MCF 10A (cell line): ENCODE measurements around the gene SYNE3. TPM values are rescaled to one million over a fixed set of nuclear protein-coding genes. Genes with fewer than 3 reads are reported as not detected.

Experiments used
- BruUV-seq: library from RNA; stranded (reverse); fragments of 400-500 nt; replicated peaks from 2 replicates; lab custom pipeline; 2021; lab: Mats Ljungman, UMichigan
- CTCF ChIA-PET: fragments of 300-600 bp; sonication (Branson Sonifier 250); formaldehyde crosslinking; extraction: SDS; loops from one replicate; lab custom pipeline; 2021; ENCODE audit warnings: antibody characterized with exemption, inconsistent platforms; lab: Yijun Ruan, JAX
- POLR2A ChIA-PET: fragments of 300-600, 350-650 bp; sonication (Branson Sonifier 250); formaldehyde crosslinking; extraction: SDS; loops from one replicate; lab custom pipeline; 2020; ENCODE audit warnings: antibody characterized with exemption, inconsistent platforms; lab: Yijun Ruan, JAX
- DNase-seq: peaks from one replicate; pipeline ENCODE4 v3.0.0-alpha.2; 2018; ENCODE audit not compliant: unreplicated experiment
- H3K27ac Mint-ChIP-seq: one replicate; pipeline ENCODE4 v1.8.0; 2022; ENCODE audit warnings: mild to moderate bottlenecking, low read depth, mixed read lengths; ENCODE audit not compliant: unreplicated experiment
- H3K27me3 Mint-ChIP-seq: one replicate; pipeline ENCODE4 v1.8.0; 2022; ENCODE audit warnings: mixed read lengths; ENCODE audit not compliant: insufficient read depth, unreplicated experiment
- H3K36me3 Mint-ChIP-seq: one replicate; pipeline ENCODE4 v1.8.0; 2022; ENCODE audit warnings: mild to moderate bottlenecking, moderate library complexity, mixed read lengths; ENCODE audit not compliant: insufficient read depth, unreplicated experiment
- H3K4me1 Mint-ChIP-seq: one replicate; pipeline ENCODE4 v1.8.0; 2022; ENCODE audit warnings: mixed read lengths; ENCODE audit not compliant: insufficient read depth, unreplicated experiment
- H3K4me3 Mint-ChIP-seq: one replicate; pipeline ENCODE4 v1.8.0; 2022; ENCODE audit warnings: mild to moderate bottlenecking, moderate library complexity, mixed read lengths; ENCODE audit not compliant: unreplicated experiment
- H3K9me3 Mint-ChIP-seq: one replicate; pipeline ENCODE4 v1.8.0; 2022; ENCODE audit warnings: mixed read lengths; ENCODE audit not compliant: unreplicated experiment
- CTCF ChIP-seq: fragments of 200-600 bp; IDR thresholded peaks from one replicate; pipeline ENCODE4 v1.8.0; 2022; ENCODE audit warnings: antibody characterized with exemption, mild to moderate bottlenecking; ENCODE audit not compliant: unreplicated experiment
- intact Hi-C: fragments of 100-400 bp; cut with micrococcal nuclease; formaldehyde crosslinking; loops from 2 replicates; pipeline ENCODE4 v1.14.1; 2022
- total RNA-seq: library from RNA; stranded (reverse); gene quantifications from 2 replicates; pipeline ENCODE4 v1.2.3, GENCODE V29; 2022

SYNE3 gene
- total RNA-seq, 1 experiment from 2014 or later, result 9.5 TPM

GRCh38 chr14:95480109-95480886 lies 36.2 kb downstream of the SYNE3 start:
- Mint-ChIP-seq H3K36me3 (no peaks in the 10 kb centered on the region), H3K27me3 (no peaks in the 10 kb centered on the region), H3K27ac (peak overlapping the region; percentile 3), H3K4me1 (peaks cover 31% of the 10 kb centered on the region), H3K9me3 (no peaks in the 10 kb centered on the region), H3K4me3 (no peak overlapping the region)
- BruUV-seq, result no TSS peak
- peak; percentile 66 for DNase-seq
- TF ChIP-seq CTCF, result no peak
- intact Hi-C loops, result no loop called here
- ChIA-PET POLR2A (interaction anchor here (1.1 kb wide), 1 partner anchor 15 kb away, joined by 3 read pairs; no protein-coding TSS in a partner anchor), CTCF (no interaction called here)

- no peaks in the 10 kb centered on the region for H3K9me3 Mint-ChIP-seq
- H3K36me3 Mint-ChIP-seq, result no peaks in the 10 kb centered on the region
- ChIA-PET CTCF (no interaction called here), POLR2A (interaction anchor here (0.6 kb wide), 1 partner anchor 25 kb away, joined by 3 read pairs; no protein-coding TSS in a partner anchor)
- H3K4me3 Mint-ChIP-seq, result no peak overlapping the region
- DNase-seq, result no peak
- TF ChIP-seq CTCF, result no peak
- peaks cover 30% of the 10 kb centered on the region for H3K4me1 Mint-ChIP-seq
- no peaks in the 10 kb centered on the region for H3K27me3 Mint-ChIP-seq
- H3K27ac Mint-ChIP-seq, result peak overlapping the region; percentile 3
- intact Hi-C loops, result no loop called here
- no TSS peak for BruUV-seq
Measured at GRCh38 chr14:95479494-95479893, 37.0 kb downstream of the SYNE3 start.

GRCh38 chr14:95478818-95479217 lies 37.6 kb downstream of the SYNE3 start:
- Mint-ChIP-seq H3K9me3 (no peaks in the 10 kb centered on the region), H3K36me3 (no peaks in the 10 kb centered on the region), H3K4me1 (peaks cover 24% of the 10 kb centered on the region), H3K27me3 (no peaks in the 10 kb centered on the region), H3K27ac (no peak overlapping the region), H3K4me3 (no peak overlapping the region)
- TF ChIP-seq CTCF, result no peak
- intact Hi-C loops, result no loop called here
- POLR2A ChIA-PET, result interaction anchor here (0.6 to 1.5 kb wide), 3 partner anchors 15 to 26 kb away, joined by 3 to 5 read pairs (median 3); no protein-coding TSS in a partner anchor
- no peak for DNase-seq
- no TSS peak for BruUV-seq
- CTCF ChIA-PET, result interaction anchor here (0.6 to 1.3 kb wide), 2 partner anchors 30 to 334 kb away, joined by 4 to 6 read pairs; no protein-coding TSS in a partner anchor

GRCh38 chr14:95478309-95478708 lies 38.1 kb downstream of the SYNE3 start:
- intact Hi-C loops, result no loop called here
- peaks cover 20% of the 10 kb centered on the region for H3K4me1 Mint-ChIP-seq
- no TSS peak for BruUV-seq
- no peak overlapping the region for H3K27ac Mint-ChIP-seq
- DNase-seq, result no peak
- ChIA-PET CTCF (interaction anchor here (1.3 kb wide), 1 partner anchor 30 kb away, joined by 4 read pairs; no protein-coding TSS in a partner anchor), POLR2A (interaction anchor here (1.4 to 1.5 kb wide), 2 partner anchors 14 to 18 kb away, joined by 3 to 5 read pairs; no protein-coding TSS in a partner anchor)
- no peaks in the 10 kb centered on the region for H3K9me3 Mint-ChIP-seq
- no peaks in the 10 kb centered on the region for H3K27me3 Mint-ChIP-seq
- no peak overlapping the region for H3K4me3 Mint-ChIP-seq
- H3K36me3 Mint-ChIP-seq, result no peaks in the 10 kb centered on the region
- TF ChIP-seq CTCF, result no peak
